ENCODE measurements around the gene KRT7.

The KRT7 gene

GRCh38 chr12:52200086-52200780 lies 32.8 kb upstream of the KRT7 start:
- DNase-seq = no peak

- DNase-seq = no peak
Observed at GRCh38 chr12:52200781-52201450, 32.1 kb upstream of the KRT7 start.

DNA sequence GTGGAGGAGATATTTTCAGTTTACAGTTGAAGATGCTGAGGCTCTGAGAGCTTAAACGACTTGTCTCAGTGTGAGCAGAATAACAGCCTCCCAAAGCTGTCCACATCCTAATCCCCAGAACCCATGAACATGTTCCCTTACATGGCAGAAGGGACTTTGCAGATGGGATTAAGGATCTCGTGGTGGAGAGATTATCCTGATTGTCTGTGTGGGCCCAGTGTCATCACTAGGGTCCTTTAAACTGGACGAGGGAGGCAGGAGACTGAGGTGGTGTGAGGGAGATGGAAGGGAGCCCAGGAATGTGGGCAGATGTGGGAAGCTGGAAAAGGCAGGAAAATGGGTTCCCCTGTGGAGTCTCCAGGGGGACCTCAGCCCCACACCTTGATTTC lies 31.6 kb upstream of the KRT7 start:
- DNase-seq = no peak

DNA sequence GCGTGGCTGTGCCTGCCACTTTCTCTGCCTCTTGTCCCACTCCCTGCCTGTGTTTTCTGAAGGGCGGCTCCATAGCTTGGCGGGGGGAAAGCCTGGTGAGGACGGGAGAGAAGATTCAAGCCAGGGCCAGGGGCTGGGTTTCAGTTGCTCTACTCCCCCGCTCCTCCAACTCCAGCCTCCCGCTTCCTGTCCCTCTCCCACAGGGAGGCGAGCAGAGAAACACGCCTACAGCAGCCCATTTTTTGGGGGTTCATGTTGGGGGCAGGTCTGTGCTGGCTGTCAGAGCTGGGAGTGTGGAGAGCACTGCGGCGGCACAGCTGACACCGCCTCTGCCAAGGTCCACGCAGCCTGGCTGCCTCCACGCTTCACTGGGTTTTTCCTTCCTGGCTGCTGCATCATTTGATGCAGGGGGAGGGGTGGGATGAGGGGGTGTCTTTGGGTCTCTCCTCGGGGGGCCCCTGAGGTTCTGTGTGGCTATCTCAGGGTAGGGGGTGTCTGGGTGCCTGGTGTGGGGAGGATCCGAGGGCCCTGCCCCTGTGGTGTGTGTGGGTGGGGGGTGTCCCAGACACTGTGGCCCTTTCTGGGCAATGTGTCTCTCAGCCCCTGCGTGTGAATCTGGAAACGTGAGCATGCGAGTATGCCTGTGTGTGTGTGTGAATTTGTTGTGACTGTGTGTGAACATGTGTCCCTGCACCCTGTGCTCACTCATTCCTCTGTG lies 30.5 kb upstream of the KRT7 start:
- DNase-seq = no peak

DNA sequence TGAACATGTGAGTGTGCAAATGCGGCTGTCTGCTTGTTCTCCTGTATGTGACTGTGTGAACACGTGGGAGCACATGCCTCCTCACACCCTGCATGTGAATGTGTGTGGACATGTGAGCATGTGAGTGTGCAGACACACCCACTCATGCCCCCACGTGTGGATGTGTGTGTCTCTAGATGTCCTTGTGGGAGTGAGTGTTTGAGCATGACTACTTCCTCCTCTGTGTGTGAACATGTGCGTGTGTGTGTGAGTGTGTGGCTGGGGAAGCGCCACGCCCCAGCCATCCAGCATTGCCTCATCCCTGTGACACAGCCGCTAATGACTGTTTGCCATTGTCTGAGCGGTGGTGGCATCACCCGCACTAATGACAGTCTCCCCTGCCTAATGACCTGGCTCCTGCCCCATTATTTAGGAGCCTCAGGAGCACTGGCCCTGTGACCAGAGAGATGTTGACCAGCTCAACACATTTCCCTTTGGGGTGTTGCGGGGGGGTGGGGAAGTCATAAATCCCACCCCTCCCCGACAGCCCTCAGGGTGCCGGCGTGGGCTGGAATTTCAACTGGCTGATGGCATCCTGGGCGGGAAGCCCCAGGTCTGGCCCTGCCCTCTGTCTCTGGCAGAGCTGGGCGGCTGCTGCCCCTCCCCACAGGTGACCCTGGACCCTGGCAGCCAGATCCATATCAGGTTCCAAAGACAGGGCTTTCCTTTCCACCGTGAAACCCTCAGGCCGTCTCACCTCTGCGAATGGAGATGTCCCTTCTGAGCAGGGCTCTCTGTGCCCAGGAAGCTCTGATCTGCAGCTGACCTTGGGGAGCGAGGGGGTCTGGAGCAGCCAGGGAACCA lies 29.7 kb upstream of the KRT7 start:
- DNase-seq = no peak

DNA sequence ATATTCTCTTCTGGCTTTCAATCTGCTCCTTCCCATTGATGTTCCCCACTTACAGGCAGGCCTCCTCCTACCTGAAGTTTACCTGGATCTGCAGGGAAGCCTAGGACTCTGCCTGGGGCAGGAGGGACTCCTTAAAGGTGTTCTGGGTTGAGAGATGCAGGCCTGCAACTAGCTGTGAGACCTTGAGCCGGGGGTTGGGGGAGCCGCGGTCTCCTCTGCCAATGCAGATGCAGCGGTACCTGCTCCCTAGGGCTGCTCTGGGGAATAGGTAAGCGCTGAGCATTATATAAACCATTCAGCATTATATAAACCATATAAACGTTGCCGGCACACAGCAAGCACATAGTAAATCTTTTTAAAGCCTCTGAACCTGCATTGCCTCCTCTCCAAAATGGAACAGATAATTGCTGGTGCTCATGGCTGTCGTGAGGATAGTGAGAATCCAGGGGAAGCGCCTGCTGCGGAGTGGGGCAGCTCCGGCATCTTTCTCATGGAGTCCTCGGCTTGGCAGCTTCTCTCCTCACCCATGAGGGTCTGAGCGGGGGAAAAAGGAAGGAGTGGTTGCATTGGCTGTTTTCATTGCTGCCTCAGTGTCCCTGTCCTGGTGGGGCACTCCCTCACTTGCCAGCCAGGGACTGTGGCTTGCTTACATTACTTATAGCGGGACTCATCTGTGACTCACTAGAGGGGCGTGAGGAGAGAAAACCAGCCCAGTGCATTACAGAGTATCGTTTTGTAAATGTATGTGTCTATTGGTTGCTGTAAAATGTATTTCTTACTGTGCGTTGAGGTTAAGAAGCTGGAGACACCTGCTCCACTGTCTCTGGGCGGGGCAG lies 28.7 kb upstream of the KRT7 start:
- no peak for DNase-seq

- DNase-seq = no peak
Observed at GRCh38 chr12:52204931-52205505, 28.0 kb upstream of the KRT7 start.

GRCh38 chr12:52205612-52206303 lies 27.3 kb upstream of the KRT7 start:
- no peak for DNase-seq

GRCh38 chr12:52206304-52207040 lies 26.6 kb upstream of the KRT7 start:
- DNase-seq = no peak

DNA sequence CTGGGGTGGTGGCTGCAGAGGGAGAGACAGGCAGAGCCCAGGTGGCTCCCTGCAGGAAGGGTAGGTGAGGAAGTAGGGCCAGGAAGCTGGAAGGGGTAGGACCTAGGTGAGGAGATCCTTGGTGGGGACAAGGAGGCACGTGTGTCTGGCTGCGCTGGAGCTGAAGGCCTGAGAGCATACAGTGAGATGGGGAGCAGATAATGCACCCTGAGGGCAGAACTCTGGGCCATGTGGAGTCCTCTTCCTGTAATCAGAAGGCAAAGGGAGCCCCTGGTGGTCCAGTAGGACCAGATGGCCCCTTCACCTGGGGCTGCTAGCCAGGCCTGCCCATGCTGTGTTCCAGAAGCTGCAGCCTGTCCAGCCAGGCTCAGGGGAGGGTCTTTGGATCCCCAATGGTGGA lies 25.9 kb upstream of the KRT7 start:
- no peak for DNase-seq

GRCh38 chr12:52207895-52208294 lies 25.1 kb upstream of the KRT7 start:
- no peak for DNase-seq

GRCh38 chr12:52208424-52209165 lies 24.4 kb upstream of the KRT7 start:
- no peak for DNase-seq

GRCh38 chr12:52209321-52209720 lies 23.7 kb upstream of the KRT7 start:
- no peak for DNase-seq

DNA sequence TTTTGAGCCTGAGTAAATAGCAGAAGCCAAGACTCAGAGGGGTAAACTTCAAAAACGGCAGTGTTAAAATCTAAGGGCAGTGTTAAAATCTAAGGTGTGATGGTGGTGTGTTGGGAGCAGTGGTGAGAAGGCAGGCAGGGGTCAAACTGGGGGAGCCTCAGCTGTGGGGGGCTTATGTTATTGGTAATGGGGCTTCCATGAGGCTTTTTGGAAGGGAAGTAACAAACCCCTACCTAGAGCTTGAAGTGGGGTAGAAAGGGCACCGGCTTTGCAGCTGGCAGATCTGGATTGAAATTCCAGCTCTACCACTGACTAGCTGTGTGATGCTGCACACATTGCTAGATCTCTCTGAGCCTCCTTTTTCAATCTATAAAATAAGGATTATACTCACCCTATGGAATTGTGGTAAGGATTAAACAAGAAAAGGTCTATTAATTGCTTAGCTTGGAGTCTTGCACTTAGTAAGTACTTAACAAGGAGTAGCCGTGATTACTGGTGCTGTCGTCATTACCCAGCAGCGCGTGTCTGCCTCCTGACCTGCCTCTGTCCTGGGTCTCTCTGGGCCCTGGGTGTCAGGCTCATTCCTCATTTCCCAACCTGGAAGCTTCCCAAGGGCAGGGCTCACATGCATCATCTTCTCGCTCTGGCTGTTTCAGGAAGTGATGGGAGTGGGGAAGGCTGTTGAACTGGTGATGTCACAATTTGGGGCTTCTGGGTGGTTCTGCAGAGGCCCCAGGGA lies 22.7 kb upstream of the KRT7 start:
- DNase-seq = no peak

GRCh38 chr12:52210925-52211650 lies 22.0 kb upstream of the KRT7 start:
- no peak for DNase-seq

- no peak for DNase-seq
Observed at GRCh38 chr12:52211716-52212585, 21.1 kb upstream of the KRT7 start.

Data from T-helper 9 cell (primary cell).